GM12892 (cell line): ENCODE results near the gene C10orf71.

Experiments used
- DNase-seq: peaks from one replicate; pipeline ENCODE4 v3.0.0; 2011; ENCODE audit not compliant: insufficient read length
- FAIRE-seq: peaks from 2 replicates; lab custom pipeline; 2011; peaks lifted over from hg19 to GRCh38; lab: Jason Lieb, UNC
- POLR2A ChIP-seq: IDR thresholded peaks from 2 replicates; pipeline ENCODE4 v1.6.1; 2011; ENCODE audit warnings: low read depth, low read length, control low read depth
- POLR2AphosphoS5 ChIP-seq: IDR thresholded peaks from 2 replicates; pipeline ENCODE4 v1.6.1; 2011; ENCODE audit warnings: low read depth, low read length, control low read depth
- TAF1 ChIP-seq: IDR thresholded peaks from 2 replicates; pipeline ENCODE4 v1.6.1; 2011; ENCODE audit warnings: low read depth, mild to moderate bottlenecking, control low read depth, low read length, borderline replicate concordance

C10orf71 gene

GRCh38 chr10:49265885-49266284 lies 33.1 kb upstream of the C10orf71 start:
- TF ChIP-seq POLR2AphosphoS5 (no peak), TAF1 (no peak), POLR2A (no peak)
- DNase-seq (no peak), FAIRE-seq (no peak)

GRCh38 chr10:49268185-49268584 lies 30.8 kb upstream of the C10orf71 start:
- DNase-seq (no peak), FAIRE-seq (no peak)
- no peak for TF ChIP-seq POLR2AphosphoS5
- TF ChIP-seq POLR2A = no peak
- no peak for TF ChIP-seq TAF1

- FAIRE-seq (no peak), DNase-seq (no peak)
- TF ChIP-seq TAF1 (no peak), POLR2AphosphoS5 (no peak), POLR2A (no peak)
These were observed 29.4 kb upstream of the C10orf71 start for GRCh38 chr10:49269523-49269922.

- FAIRE-seq (no peak), DNase-seq (no peak)
- TF ChIP-seq TAF1 = no peak
- TF ChIP-seq POLR2AphosphoS5 = no peak
- no peak for TF ChIP-seq POLR2A
These were observed 28.4 kb upstream of the C10orf71 start for GRCh38 chr10:49270565-49270964.

- FAIRE-seq (no peak), DNase-seq (no peak)
- no peak for TF ChIP-seq TAF1
- no peak for TF ChIP-seq POLR2AphosphoS5
- no peak for TF ChIP-seq POLR2A
These were observed 27.6 kb upstream of the C10orf71 start for GRCh38 chr10:49271346-49271745.

GRCh38 chr10:49272251-49273081 lies 26.5 kb upstream of the C10orf71 start:
- no peak for DNase-seq
- TF ChIP-seq TAF1 = no peak
- no peak for TF ChIP-seq POLR2A
- TF ChIP-seq POLR2AphosphoS5 = no peak
- FAIRE-seq = peak; percentile 5

GRCh38 chr10:49273082-49273465 lies 25.9 kb upstream of the C10orf71 start:
- no peak for FAIRE-seq
- TF ChIP-seq POLR2A (no peak), TAF1 (no peak), POLR2AphosphoS5 (no peak)
- DNase-seq = no peak

- FAIRE-seq (no peak), DNase-seq (no peak)
- TF ChIP-seq TAF1 (no peak), POLR2AphosphoS5 (no peak), POLR2A (no peak)
These were observed 25.3 kb upstream of the C10orf71 start for GRCh38 chr10:49273626-49274025.

- no peak for TF ChIP-seq POLR2AphosphoS5
- TF ChIP-seq TAF1 = no peak
- TF ChIP-seq POLR2A = no peak
- no peak for DNase-seq
- FAIRE-seq = no peak
These were observed 24.1 kb upstream of the C10orf71 start for GRCh38 chr10:49274886-49275285.

- FAIRE-seq = no peak
- TF ChIP-seq TAF1 = no peak
- TF ChIP-seq POLR2A = no peak
- TF ChIP-seq POLR2AphosphoS5 = no peak
- no peak for DNase-seq
These were observed 23.1 kb upstream of the C10orf71 start for GRCh38 chr10:49275896-49276295.

- DNase-seq (no peak), FAIRE-seq (no peak)
- TF ChIP-seq POLR2A (no peak), POLR2AphosphoS5 (no peak), TAF1 (no peak)
These were observed 22.4 kb upstream of the C10orf71 start for GRCh38 chr10:49276596-49276995.

- FAIRE-seq (no peak), DNase-seq (no peak)
- TF ChIP-seq POLR2AphosphoS5 (no peak), POLR2A (no peak), TAF1 (no peak)
These were observed 21.0 kb upstream of the C10orf71 start for GRCh38 chr10:49277973-49278372.
